ENCODE results near the gene GRIPAP1.

DNA sequence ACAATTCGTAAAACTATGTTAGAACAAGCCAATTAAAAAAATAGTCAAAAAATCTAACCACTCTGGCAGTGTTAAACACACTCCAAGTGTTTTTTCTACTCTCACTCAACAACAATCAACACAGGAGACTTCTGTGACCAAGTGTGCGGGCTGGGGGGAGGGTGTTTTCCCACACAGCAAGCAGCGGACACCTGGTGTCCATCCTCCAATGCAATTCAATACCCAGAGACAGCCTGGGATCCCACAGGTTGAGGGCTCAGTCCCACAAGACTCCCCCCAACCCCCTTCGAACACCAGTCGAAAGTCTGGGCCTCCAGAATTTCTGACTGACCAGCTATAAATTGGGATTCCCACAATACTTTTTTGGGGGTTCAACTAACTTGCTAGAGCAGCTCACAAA is 74.9 kb downstream of the GRIPAP1 start:
- TF ChIP-seq, protein P1, sequence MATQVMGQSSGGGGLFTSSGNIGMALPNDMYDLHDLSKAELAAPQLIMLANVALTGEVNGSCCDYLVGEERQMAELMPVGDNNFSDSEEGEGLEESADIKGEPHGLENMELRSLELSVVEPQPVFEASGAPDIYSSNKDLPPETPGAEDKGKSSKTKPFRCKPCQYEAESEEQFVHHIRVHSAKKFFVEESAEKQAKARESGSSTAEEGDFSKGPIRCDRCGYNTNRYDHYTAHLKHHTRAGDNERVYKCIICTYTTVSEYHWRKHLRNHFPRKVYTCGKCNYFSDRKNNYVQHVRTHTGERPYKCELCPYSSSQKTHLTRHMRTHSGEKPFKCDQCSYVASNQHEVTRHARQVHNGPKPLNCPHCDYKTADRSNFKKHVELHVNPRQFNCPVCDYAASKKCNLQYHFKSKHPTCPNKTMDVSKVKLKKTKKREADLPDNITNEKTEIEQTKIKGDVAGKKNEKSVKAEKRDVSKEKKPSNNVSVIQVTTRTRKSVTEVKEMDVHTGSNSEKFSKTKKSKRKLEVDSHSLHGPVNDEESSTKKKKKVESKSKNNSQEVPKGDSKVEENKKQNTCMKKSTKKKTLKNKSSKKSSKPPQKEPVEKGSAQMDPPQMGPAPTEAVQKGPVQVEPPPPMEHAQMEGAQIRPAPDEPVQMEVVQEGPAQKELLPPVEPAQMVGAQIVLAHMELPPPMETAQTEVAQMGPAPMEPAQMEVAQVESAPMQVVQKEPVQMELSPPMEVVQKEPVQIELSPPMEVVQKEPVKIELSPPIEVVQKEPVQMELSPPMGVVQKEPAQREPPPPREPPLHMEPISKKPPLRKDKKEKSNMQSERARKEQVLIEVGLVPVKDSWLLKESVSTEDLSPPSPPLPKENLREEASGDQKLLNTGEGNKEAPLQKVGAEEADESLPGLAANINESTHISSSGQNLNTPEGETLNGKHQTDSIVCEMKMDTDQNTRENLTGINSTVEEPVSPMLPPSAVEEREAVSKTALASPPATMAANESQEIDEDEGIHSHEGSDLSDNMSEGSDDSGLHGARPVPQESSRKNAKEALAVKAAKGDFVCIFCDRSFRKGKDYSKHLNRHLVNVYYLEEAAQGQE (IDR thresholded peaks at IDR 0.05; ENCODE audit: insufficient read depth in 1 of 2, low read depth in 2 of 2, low read length in 1 of 2), result no peak
- TF ChIP-seq POLR2AphosphoS5 (IDR thresholded peaks at IDR 0.05; ENCODE audit: low read depth, low read length), result no peak
- TF ChIP-seq, protein P2, sequence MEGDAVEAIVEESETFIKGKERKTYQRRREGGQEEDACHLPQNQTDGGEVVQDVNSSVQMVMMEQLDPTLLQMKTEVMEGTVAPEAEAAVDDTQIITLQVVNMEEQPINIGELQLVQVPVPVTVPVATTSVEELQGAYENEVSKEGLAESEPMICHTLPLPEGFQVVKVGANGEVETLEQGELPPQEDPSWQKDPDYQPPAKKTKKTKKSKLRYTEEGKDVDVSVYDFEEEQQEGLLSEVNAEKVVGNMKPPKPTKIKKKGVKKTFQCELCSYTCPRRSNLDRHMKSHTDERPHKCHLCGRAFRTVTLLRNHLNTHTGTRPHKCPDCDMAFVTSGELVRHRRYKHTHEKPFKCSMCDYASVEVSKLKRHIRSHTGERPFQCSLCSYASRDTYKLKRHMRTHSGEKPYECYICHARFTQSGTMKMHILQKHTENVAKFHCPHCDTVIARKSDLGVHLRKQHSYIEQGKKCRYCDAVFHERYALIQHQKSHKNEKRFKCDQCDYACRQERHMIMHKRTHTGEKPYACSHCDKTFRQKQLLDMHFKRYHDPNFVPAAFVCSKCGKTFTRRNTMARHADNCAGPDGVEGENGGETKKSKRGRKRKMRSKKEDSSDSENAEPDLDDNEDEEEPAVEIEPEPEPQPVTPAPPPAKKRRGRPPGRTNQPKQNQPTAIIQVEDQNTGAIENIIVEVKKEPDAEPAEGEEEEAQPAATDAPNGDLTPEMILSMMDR (IDR thresholded peaks at IDR 0.05), result no peak
